HG02798 (cell line): ENCODE data around the gene CLCN7.
"Not testable (repeated sequence)": the region's sequence is repeated elsewhere in the genome, so short reads cannot be mapped to it uniquely, and the experiment has no call there.

Source experiments
- ATAC-seq: cut with Tn5 transposase; IDR thresholded peaks from one replicate; pipeline ENCODE4 v1.9.1; 2021; ENCODE audit warnings: mild to moderate bottlenecking; ENCODE audit not compliant: unreplicated experiment, poor library complexity

Gene CLCN7

GRCh38 chr16:1448536-1449116 is 26.2 kb downstream of the CLCN7 start:
- no peak for ATAC-seq

- no peak for ATAC-seq
These were observed 26.9 kb downstream of the CLCN7 start for GRCh38 chr16:1447965-1448364.

GRCh38 chr16:1446296-1447080 is 28.3 kb downstream of the CLCN7 start:
- ATAC-seq: no peak

- ATAC-seq: no peak
These were observed 29.2 kb downstream of the CLCN7 start for GRCh38 chr16:1445518-1446203.

GRCh38 chr16:1444730-1445517 is 29.9 kb downstream of the CLCN7 start:
- ATAC-seq: no peak

- no peak for ATAC-seq
These were observed 30.7 kb downstream of the CLCN7 start, which contains the start of gene CCDC154 for GRCh38 chr16:1443980-1444729. Gene CCDC154, minus strand, starts transcription at chr16:1444556. Its CDS starts 234 bp downstream, at chr16:1444322.

DNA sequence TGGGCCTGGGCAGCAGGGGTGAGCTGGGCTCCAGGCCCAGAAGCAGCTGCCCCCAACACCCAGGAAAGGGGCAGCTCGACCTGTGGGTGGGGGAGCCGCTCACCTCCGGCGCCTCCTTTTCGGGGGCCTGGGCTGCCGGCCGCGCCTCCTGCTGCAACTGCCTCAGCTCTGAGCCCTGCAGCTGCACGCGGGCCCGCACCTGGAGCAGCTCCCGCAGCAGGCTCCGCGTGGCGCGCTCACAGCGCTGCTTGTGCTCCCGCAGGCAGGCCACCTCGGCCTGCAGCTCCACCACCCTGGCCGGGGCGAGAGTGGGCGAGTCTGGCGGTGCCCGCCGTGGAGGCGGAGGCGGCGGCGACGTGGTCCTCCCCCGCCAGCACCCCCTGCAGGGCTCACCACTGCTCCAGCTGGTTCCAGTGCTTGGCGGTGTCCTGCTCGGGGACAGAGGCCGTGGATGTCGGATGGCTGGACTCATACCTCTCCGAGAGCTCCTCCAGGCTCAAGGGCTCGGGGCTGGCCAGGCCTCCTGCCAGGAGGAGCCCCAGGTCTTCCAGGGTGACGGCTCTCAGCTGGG is 31.3 kb downstream of the CLCN7 start:
- no peak for ATAC-seq

GRCh38 chr16:1442697-1443096 is 32.1 kb downstream of the CLCN7 start:
- ATAC-seq: no peak

- no peak for ATAC-seq
These were observed 33.4 kb downstream of the CLCN7 start for GRCh38 chr16:1441391-1441829.

DNA sequence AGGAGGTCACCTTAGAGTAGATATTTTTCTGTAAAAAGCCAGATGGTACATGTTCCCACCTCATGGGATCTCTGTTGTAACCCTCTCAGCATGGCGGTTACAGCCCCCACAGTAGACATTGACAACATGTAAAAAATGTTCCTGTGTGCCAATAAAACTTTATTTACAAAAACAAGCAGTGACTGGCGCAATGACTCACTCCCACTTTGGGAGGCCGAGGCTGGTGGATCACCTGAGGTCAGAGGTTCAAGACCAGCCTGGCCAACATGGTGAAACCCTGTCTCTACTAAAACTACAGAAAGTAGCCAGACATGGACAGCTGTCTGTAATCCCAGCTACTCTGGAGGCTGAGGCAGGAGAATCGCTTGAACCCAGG is 35.1 kb downstream of the CLCN7 start:
- not testable (repeated sequence) for ATAC-seq

DNA sequence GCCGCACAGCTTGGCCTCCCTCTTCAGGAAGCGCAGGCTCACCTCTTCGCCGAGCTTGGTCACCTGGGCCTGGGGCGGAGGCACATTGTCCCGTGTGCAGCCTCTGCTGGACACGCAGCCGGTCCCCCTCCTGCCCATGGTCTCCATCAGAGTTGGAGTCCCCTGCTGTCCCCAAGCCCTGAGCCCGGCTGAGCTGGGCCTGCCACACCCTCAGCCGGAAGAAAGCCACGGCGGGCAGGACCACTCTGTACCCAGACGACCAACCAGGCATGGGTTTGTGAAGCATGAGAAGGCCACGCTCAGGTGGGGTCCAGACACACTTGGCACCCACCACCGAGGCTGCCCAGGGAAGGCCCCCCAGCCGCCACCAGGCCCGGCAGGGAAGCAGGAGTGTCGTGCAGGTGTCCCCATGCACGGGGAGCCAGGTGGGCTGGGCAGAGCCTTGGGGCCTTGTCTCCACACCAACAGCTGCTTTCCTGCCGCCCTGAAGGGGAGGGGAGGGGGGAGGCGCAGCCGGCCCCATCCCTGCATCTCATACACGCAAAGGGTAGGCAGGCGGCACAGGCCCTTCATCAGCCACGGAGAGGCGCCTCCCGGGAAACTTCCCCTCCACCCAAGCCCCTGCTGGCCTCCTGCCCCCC is 35.6 kb downstream of the CLCN7 start:
- no peak for ATAC-seq

DNA sequence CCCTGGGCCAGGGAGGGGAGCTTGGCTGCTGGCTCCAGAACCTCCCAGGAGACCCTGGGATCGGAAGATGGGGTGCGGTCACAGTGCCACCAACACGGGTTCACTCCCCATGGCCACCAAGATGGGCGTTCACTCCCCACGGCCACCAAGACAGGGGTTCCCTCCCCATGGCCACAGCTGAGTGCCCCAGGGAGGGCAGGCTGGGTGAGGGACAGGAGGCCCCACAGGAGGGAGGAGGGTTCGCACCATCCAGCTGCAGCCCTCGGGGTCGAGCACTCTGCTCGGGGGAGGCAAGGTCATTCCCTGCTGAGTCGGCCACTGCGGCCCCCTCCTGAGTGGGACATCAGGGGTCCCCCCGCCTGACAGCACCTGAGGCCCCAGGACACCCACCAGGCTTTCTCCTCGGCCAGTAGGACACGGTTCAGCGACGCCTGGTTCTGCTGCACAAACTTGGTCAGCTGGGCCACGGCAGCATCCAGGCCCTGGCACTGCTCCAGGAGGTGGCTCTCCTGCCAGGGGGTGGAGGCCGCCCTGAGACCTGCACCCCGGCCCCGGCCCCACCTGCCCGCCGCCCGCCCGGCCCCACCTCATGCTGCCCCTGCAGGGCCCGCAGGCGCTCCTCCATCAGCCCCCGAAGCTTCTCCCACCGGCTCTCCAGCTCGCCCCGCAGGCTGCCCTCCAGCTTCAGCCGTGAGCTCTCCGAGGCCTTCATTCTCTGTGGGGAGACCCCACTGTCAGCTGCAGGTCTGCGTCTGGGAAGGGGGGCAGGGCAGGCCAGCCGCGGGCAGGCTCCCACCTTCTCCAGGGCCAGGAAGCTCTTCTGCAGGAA is 36.4 kb downstream of the CLCN7 start:
- ATAC-seq: no peak

DNA sequence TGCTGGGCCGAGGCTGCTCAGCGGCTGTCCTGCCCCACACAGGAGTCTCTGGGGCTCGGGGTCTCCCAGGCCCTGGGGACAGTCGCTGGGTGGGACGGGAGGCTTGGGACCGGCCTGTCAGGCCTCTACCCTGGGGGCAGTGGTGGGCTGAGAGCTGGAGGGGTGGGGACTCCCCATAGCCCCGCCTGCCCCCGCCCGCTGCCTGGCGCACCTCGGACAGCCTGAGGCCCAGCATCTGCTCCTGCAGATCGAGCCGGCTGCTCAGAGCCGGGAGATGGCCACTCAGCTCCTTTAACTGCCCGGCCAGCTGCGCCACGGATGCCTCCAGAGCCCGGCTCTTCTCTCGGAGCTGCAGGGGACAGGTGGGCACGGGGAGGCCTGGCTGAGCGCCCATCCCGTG is 37.2 kb downstream of the CLCN7 start:
- ATAC-seq: no peak

GRCh38 chr16:1436731-1437355 is 38.0 kb downstream of the CLCN7 start:
- no peak for ATAC-seq

GRCh38 chr16:1435921-1436697 is 38.7 kb downstream of the CLCN7 start:
- no peak for ATAC-seq

DNA sequence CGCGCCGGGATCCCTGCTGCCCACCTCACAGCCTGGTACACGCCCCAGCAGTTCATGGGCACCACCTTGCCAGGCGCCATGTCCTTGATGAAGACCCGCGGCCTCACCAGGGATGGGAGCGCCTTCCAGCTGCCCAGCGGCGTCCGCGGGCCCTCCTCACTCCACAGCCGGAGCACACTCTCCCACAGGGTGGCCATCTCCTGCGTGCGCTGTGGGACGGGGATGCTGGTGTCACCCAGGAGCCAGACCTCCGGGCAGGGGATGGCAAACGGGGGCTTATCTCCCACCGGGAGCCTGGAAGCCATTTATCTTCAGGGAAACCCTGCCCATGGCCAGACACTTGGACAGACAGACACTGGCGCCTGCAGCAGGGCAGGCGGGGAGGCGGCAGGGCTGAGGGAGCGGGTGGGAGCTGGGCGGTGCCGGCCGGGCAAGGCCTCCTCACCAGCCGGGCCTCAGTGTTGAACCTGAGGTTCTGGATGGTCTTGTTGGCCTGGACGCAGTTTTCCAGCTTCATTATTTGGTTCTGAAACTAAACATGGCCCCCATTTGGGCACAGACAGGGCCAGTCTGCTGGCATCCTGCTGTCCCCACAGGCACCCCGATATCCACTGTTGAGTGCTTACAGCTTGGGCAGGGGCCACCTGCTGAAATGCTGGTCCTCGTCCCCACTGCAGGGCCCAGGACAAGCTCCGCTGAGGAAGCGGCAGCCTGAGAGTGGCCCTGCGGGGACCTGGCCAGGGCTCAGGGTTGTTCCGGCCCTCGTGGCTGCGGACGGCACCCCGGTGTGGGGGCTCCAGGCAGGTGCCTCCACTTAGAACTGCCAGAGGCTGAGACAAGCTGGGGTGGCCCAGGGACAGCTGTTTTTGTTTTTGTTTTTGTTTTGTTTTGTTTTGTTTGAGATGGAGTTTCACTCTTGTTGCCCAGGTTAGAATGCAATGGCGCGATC is 39.9 kb downstream of the CLCN7 start:
- no peak for ATAC-seq
